ENCODE results near the gene SMOC2.

SMOC2 gene

DNA sequence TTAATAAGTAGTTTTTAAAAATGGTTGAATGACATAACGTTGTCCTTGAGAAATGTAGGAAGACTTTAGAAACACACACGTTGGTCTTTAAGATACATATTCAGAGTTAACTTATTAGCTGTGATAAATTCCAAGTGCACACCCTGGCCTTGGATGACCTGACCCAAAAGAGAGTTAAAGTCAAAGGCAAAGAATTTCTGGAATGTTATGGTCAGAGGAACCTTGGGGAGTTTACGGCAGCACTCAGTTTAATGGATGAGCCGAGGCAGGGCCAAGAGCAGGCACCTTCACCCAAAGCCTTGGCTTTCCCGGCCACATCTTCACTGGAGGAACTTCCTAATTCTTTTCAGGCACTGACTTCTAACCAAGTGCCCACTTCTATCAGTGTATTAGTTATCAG lies 200.5 kb downstream of the SMOC2 start:
- DNase-seq (ENCODE audit: low read depth in 2 of 2, low spot score in 1 of 2), result no peak

DNA sequence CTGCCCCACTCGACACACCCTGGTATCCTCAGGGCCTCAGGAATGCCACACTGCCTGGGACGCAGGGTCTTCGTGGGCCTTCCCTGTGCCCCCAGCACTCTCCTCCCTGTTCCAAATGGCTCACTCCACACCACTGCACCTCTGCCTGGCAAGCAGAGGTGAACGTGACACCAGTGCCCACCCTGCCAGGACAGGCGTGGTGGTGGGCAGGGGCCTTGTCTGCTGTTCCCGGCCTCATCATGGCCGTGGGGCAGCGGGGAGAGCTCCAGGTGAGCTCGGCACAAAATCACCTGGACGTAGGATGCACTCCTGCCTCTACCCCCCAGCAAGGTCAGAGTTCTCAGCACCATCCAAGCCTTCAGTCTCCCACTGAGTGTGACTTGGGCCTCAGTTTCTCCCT lies 202.4 kb downstream of the SMOC2 start:
- no peak for DNase-seq (ENCODE audit: low read depth in 2 of 2, low spot score in 1 of 2)

DNA sequence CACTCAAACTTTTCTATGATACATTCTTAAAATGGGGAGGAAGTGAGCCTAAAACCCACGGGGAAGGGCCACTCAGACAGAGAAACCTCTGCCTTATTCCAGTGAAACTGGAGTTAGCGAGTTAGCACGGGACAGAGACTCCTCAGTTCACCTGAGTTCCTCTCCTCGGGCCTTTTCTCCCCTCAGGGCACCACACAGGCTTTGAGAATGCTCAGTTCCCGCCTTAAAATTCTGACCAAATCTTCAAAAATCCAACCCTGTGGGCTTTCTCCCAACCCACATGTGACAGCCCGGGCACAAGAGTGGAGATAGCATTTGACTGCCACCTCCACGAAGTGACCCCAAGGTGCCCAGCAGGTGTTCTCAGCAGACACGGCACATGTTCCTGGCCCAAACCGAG lies 204.3 kb downstream of the SMOC2 start:
- DNase-seq (ENCODE audit: low read depth in 2 of 2, low spot score in 1 of 2), result no peak

DNA sequence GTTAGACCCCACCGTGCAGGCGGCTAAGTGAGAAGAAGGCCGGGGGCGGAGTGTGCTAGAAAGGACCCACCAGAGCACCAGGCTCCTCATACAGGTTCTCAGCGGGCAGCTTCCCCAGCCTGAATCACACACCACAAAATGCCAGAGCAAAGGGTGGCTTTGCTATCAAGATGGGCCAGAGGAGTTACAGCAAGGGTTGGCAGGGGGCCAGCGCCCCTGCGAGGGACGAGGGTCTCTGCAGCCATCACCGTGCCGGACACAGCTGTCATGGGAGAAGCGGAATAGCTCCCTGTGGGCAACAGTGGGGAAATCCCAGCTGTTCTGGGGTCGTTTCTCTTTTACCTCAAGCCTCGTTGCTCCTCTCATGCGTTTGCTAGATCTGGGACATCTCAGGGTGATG lies 206.3 kb downstream of the SMOC2 start:
- no peak for DNase-seq (ENCODE audit: low read depth in 2 of 2, low spot score in 1 of 2)

DNA sequence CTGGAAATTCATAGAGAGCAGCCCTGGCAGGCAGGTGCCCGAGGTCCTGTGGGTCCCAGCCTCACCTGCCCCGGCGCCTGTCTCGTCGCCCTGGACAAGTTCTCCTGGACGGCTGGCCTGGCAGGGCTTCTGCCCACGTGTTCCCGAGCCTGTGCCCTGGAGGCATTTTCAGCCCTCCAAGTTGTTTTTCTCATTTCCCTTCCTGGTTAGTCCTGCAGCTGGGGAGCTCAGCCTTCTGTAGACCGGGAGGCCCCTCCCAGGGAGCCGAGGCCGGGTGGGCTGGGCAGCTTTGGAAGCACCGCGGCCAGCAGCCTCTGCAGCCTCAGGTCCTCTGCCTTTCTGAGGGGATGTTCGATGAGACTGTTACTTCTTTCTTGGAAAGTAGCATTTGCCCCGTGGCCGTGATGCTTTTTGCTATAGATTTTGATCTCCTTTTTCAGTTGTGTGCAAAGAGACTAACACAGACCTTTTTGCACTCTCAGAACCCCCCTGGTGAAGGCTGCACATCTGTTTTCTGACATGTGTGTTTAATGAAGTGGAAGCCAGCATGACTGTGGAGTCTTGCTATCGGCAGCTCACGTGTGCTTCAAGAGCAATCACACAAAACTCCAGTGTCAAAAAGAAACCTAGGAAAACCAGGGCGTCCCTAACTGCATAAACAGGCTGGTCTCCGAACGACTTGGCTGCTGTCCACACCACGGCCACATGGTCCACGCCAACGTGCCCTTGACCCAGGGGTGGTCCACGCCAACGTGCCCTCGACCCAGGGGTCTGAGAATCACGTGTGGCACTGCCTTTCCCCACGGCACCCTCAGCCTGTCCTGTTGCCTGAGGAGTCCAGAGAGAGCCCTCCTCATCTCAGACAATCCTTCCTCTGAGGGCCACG lies 207.5 kb downstream of the SMOC2 start:
- no peak for DNase-seq (ENCODE audit: low read depth in 2 of 2, low spot score in 1 of 2)

DNA sequence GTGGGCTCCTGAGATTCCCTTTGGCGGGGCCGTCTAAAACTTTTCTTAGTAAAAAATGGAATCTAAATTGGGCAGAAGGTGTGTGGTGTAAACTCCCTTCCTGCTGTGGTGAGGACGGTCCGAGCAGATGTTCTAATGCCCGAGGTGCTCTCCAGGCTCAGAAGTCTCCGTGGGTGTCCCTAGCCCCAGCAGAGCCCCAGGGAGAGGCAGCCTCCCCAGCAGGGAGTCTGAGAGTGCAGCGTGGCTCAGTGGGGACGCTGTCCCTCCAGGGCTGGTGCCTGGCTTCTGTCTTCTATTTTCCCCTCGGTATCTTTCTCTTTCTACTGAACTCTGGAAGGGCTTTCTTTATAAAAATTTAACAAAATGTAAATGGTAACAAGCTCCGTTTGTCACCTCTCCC lies 208.2 kb downstream of the SMOC2 start:
- no peak for DNase-seq (ENCODE audit: low read depth in 2 of 2, low spot score in 1 of 2)

DNA sequence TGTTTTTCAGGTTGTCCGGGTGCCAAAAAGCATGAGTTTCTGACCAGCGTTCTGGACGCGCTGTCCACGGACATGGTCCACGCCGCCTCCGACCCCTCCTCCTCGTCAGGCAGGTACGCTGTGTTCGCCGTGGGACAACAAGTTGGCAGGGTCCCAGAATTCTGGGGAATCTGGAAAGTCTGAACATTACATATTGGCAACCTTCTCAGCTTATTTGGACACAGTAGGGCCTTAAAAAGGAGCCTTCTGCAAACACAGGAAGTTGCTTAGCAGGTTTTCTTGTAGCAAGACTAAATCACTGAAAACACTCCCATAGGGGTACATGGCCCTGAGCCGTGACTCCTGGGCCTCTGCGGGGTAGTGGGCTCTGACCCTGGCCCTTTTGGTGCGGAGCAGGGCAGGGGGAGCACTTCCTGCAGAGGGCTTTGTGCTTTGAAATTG lies 209.7 kb downstream of the SMOC2 start:
- DNase-seq (ENCODE audit: low read depth in 2 of 2, low spot score in 1 of 2), result no peak

DNA sequence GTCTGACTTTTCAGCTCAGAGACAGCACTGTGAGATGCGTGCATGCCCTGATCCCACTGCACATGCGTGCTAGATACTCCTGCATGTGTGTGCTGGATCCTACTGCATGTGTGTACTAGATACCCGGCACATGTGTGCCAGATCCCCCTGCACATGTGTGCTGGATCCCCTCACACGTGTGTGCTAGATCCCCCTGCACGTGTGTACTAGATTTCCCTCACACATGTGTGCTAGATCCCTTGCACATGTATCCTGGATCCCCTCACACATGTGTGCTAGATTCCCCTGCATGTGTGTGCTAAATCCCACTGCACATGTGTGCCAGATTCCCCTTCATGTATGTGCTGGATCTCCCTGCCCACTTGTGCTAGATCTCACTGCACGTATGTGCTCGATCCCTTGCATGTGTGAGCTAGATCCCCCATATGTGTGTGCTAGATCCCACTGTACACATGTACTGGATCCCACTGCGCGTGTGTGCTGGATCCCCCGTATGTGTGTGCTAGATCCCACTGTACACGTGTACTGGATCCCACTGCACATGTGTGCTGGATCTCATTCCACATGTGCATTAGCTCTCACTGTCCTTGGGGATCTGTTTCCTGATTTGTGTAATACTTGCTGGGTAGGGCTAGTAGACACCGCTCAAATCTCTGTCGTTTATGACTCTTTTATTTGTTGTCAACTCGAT lies 214.6 kb downstream of the SMOC2 start:
- DNase-seq (ENCODE audit: low read depth in 2 of 2, low spot score in 1 of 2), result no peak

DNA sequence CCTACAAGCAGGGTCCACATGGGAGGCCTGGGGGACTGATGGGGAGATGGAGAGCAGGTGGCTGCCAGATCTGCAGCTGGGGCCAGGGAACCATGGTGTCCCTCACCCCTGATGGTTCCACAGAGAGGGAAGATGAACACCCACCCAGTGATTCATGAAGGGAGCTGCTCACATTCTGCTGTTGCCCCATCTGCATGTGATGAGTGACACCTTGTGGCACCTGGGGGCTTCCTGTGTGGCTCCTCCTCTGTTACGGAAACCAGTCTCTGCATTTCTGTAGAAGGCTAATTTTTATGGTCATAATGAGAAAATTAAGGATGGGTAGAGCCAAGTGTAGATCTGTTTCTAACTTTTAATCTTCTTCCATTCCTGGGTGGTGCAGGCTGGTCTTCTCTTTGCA lies 217.1 kb downstream of the SMOC2 start:
- DNase-seq (ENCODE audit: low read depth in 2 of 2, low spot score in 1 of 2), result no peak

DNA sequence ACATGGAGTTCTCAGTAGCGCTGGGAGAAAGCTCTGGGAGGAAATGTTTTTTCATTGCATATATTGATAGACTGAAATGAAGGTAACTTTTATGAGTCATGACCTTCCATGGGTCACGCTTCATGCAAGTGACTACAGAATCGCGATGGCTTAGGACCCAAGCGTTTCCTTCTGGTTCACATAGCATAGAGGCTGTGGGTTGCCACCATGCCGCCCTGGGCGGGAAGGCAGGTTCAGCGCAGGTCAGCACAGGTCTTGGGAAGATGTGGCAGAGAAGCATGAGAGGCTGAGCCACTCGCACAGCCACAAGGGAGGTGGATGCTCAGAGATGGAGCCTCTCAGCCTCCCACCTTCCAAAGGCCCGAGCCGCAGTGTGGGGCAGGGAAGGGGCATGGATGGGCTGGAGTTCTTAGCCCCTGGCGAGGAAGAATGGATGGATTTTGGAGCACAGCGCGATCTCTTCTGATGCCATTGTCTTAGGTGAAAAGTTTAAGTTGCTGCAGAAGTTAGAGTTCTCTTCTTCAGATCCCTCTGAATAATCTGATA lies 219.5 kb downstream of the SMOC2 start:
- DNase-seq (ENCODE audit: low read depth in 2 of 2, low spot score in 1 of 2), result no peak

DNA sequence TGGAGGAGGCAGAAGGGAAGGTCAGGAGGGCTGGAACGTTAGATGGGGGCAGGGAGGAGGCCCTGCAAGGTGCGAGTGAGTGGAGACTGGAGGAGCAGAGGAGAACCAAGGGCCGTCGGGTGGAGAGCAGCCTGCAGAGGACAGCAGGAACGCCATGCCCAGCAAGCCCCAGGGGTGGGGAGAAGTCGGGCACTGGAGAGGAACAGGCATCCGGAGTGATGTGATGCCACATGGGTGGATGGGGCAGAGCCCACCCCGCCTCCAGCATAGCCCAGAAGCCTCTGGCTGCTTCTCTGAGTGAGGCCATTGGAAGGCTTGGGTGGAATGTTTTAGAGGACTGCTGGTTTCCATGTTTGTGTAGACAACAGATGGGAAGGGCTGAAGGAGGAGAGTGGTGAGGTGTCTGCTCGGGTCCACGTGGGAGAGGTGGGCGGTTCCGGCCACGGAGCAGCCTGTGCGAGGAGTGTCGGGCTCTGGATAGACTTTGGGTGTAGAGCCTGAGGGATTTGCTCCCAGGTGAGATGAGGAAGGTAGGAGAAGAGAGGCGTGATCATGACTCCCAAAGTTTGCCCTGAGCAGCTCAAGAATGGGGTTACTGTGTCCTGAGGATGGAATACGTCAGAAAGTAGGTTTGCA lies 221.4 kb downstream of the SMOC2 start:
- no peak for DNase-seq (ENCODE audit: low read depth in 2 of 2, low spot score in 1 of 2)

DNA sequence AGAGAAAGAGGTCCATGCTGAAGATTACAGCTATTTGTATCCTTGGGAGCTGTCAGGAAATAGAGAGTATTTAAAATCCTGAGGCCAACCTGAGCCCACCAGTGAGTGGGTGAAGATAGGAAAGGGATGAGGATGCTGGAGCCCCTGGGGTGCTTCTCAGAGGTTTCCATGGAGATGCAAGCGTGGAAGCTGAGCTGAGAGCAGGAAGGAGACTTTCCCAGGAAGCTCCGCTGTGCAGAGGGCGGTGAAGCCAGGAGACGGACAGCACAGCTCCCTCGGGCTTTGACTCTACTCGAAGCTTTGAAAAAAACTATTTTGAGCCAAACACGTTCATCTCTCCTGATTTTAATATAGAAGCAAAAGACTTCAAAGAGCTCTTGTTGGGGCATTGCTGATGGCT lies 222.1 kb downstream of the SMOC2 start:
- no peak for DNase-seq (ENCODE audit: low read depth in 2 of 2, low spot score in 1 of 2)

DNA sequence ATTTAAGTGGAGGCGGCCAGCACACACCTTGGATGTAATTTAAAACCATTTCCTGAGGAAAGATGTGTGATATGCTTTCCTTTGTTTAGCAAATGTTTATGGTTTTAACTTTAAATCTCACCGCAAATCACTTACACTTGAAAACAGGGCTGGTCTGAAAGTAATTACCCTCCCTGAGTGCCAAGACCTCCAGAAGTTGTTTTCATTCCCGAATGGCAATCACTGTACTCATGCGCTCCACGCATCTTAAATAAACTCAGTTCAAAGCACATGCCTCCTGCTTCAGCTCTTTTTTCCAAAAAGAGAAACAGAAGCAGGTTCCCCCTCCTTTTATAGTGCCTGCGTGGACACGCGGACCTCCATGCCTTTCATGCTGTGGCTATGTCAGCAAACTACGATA lies 224.0 kb downstream of the SMOC2 start:
- no peak for DNase-seq (ENCODE audit: low read depth in 2 of 2, low spot score in 1 of 2)

DNA sequence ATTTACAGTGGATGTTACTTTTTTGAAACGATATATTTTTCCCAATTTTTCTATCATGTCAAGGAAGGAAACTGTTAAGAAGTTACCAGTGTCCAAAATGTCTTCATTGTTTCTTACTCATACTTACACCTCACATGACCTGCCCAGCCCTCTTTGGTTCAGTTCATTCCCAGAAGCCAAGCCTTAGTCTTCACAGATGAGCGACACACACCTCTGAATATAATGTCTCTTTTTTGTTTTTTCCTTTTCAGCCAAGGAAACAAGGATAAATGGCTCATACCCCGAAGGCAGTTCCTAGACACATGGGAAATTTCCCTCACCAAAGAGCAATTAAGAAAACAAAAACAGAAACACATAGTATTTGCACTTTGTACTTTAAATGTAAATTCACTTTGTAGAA lies 225.2 kb downstream of the SMOC2 start:
- no peak for DNase-seq (ENCODE audit: low read depth in 2 of 2, low spot score in 1 of 2)

DNA sequence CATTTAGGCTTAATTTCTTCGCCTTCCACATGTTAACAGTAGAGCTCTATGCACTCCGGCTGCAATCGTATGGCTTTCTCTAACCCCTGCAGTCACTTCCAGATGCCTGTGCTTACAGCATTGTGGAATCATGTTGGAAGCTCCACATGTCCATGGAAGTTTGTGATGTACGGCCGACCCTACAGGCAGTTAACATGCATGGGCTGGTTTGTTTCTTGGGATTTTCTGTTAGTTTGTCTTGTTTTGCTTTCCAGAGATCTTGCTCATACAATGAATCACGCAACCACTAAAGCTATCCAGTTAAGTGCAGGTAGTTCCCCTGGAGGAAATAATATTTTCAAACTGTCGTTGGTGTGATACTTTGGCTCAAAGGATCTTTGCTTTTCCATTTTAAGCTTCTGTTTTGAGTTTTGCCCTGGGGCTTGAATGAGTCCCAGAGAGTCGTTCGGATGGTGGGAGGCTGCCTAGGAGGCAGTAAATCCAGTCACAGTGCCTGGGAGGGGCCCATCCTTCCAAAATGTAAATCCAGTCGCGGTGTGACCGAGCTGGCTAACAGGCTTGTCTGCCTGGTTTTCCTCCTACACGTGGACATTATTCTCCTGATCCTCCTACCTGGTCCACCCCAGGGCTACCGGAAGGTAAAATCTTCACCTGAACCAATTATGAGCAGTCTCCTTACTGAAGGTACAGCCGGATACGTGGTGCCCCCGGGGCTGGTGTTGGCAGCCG lies 225.9 kb downstream of the SMOC2 start:
- DNase-seq (ENCODE audit: low read depth in 2 of 2, low spot score in 1 of 2), result no peak

DNA sequence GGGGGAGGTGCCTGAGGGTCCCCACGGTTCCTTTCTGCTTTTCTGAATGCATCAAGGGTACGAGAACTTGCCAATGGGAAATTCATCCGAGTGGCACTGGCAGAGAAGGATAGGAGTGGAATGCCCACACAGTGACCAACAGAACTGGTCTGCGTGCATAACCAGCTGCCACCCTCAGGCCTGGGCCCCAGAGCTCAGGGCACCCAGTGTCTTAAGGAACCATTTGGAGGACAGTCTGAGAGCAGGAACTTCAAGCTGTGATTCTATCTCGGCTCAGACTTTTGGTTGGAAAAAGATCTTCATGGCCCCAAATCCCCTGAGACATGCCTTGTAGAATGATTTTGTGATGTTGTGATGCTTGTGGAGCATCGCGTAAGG lies 226.4 kb downstream of the SMOC2 start:
- no peak for DNase-seq (ENCODE audit: low read depth in 2 of 2, low spot score in 1 of 2)

DNA sequence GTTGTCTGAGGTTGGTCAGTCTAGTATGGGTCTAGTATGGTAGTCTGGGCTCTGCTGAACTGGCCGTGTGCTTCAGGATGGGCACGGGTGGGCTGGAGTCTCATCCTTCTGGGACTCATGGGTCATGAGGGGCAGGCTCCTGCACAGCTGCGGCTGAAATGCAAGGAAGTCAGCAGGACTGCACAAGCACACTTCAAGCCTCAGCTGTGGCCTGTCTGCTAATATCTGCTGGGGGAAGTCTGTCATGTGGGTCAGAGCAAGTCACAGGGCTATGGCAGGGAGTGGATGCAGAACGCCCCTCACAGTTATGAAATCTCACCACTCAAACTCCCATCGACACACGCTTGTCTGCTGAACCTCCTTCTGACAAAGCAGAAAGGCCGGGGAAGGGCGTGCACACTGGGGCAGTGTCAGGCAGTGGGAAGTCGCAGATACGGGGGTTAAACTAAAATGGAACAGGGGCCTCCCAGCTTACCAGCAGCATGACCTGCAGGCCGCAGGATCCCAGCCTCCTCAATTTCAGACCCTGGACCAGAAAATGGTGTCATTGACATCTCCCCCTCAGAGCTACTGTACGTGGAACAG lies 229.5 kb downstream of the SMOC2 start:
- DNase-seq (ENCODE audit: low read depth in 2 of 2, low spot score in 1 of 2), result no peak

DNA sequence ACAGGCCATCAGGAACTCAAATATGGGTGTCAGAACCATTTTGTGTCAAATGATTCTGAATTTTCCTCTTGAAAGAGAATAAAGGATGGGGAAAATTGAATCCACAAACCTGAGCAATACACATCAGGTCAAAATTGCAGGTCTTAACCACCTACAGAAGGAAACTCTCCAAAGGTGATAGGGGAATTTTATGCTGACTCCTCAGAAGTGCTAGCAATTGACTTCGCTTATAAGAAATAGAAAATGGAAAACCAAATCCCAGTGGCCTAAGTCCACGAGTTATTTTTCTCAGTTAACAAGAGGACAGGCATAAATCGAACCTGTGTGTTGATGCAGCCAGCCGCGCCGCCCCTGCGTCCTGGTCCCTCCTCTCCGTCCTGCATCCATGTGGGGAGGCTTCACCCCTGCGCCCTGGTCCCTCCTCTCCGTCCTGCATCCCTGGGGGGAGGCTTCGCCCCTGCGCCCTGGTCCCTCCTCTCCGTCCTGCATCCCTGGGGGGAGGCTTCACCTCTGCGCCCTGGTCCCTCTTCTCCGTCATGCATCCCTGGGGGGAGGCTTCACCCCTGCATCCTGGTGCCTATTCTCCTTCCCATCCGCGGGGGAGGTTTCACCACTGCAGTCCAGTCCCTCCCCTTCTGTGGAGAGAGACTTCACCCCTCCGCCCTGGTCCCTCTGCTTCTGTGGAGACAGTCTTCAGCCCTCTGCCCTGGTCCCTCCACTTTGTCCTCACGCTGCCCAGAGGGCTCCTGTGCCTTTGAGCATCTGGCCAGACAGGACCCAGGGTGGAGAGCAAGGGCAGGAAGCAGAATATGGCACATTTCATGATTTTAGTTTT lies 230.3 kb downstream of the SMOC2 start:
- DNase-seq (ENCODE audit: low read depth in 2 of 2, low spot score in 1 of 2), result no peak

DNA sequence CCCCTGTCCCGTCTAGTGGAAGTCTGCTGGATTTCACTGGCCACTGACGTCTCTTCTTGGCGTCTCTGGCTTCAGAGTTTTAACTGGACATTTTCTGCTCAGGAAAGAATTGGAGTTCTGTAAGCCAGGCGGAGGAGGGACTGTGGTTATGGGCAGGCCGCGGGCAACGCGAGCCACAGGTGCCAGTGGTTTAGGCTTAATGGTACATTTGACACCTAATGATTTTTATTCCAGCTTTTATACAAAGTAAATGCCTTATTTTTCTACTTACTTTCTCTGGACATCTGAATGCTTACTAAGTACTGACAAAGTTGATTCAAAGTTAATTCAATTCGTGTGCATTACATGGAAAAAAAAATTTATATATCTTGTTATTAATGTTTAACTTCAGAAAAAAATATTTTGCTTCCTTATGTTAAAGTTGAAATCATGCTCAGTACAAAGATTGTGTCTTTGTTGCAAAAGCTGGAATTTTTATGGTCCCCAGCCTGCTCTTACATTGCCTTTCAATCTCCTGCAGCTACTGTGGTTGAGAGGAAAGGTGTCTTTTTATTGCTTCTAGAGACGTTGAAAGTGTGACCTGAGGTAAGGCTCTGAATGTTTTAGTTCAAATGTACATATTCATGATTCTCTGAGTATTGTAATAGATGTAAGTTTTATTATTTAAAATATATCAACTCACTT lies 231.0 kb downstream of the SMOC2 start:
- DNase-seq (ENCODE audit: low read depth in 2 of 2, low spot score in 1 of 2), result no peak
